GM12801 (cell line): ENCODE data around the gene SAXO1.

Source experiments
- TF ChIP-seq, protein P1 (sequence below): IDR thresholded peaks from one replicate; pipeline ENCODE4 v1.5.1; 2011; ENCODE audit warnings: control low read depth; ENCODE audit not compliant: insufficient read length; ENCODE audit errors: extremely low read depth

SAXO1 gene

DNA sequence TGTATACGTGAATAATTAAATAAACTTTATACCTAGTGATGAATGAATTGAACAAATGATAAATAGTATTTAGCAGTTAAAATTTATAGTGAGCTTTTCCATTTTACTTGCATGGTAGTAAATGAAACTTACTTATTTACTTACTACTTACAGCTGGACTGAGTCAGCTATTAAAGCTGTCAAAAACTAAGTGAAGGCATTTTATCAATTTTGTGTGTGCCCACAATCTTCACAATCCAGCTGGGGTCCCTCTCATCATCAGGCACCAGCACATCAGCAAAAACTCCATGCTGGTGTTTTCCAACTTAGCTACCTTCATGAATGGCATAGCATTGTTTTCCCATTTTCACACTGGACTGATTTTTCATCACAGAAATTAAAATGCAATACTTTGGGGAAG, 81.1 kb downstream of the SAXO1 start:
- TF ChIP-seq, protein P1, sequence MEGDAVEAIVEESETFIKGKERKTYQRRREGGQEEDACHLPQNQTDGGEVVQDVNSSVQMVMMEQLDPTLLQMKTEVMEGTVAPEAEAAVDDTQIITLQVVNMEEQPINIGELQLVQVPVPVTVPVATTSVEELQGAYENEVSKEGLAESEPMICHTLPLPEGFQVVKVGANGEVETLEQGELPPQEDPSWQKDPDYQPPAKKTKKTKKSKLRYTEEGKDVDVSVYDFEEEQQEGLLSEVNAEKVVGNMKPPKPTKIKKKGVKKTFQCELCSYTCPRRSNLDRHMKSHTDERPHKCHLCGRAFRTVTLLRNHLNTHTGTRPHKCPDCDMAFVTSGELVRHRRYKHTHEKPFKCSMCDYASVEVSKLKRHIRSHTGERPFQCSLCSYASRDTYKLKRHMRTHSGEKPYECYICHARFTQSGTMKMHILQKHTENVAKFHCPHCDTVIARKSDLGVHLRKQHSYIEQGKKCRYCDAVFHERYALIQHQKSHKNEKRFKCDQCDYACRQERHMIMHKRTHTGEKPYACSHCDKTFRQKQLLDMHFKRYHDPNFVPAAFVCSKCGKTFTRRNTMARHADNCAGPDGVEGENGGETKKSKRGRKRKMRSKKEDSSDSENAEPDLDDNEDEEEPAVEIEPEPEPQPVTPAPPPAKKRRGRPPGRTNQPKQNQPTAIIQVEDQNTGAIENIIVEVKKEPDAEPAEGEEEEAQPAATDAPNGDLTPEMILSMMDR = no peak

DNA sequence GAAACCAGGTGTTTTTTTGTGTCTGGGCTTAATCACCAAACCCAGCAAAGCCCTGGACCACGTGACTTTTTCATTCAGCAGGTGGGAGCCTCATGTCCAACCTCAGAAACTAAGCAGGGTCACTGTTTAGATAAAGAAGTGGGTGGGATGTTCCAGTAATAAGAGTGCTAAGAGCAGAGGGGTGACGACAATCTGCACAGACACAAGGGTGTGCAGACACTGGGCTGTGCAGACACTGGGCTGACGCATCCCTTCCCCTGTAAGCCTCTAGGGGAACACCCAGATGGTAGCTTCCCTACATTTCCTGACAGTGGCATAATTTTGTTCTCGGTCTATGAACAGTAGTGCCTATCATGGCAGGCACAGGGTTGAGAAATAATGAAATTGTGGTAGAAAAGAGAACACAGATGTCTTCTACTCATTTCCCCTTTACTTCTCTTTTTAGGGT, 85.1 kb downstream of the SAXO1 start:
- TF ChIP-seq, protein P1 = no peak

DNA sequence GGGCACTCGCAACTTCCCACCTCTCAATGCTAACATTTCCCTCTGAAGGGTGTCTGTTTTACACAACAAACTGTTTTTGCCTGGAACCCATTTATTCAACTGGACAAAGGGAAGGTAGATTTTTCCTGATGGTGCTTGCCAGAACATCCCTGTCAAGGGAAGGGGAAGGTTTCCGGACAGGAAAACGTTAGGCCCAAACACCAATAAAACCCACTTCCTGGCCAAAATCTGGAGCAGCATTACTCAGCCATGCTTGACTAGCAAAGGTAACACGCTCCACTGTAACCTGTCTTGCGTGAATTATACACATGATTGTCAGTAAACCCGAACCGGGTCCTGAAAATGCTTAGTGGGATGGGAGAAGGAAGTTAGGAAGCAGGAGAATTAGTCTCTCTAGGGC, 90.2 kb downstream of the SAXO1 start:
- TF ChIP-seq, protein P1 = no peak

DNA sequence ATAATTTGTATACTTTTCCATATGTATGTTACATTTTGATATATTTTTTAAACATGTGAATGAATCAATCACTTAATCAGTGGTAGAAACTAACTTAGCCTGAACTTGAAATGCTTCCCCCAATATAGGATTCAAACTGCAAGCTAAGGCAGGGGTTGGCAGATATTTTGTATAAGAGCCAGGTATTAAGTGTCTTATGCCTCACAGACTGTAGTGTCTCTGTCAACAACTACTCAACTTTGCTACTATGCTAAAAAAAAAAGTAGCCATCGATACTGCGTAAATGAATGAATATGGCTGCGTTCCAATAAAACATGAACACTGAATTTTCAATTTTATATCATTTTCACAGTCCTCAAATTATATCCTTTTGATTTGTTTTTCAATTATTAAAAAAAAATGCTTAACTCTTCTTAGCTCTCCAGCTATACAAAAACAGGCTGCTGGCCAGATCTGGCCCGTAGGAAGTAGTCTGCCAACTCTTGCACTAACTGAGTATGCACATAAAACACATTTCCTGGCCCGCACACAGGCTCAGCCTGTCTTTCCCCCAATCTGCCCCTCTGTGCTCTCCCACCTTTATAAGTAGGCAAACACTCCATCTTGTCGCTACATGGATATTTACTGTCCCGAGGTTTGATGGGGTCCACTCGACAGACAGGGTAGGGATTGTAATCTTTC, 91.8 kb downstream of the SAXO1 start:
- TF ChIP-seq, protein P1 = no peak

DNA sequence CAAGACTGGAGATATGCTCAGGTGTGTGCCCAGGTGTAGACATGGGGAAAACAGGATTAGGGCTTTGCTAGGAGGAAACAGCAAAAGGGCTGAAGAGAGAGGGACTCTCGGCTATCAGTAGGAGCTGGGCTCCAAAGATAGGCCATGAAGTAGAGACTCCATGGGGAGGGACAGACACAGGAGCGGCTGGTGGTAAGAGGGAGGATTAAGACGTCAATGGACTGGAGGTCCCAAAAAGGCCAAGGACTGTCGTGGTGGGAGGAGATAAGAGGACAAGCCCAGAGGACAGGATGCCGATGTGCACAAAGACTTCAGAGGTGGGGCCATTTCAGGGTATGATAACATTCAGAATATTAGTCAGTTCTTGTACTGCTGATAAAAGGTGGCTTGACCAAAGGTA, 93.1 kb downstream of the SAXO1 start:
- TF ChIP-seq, protein P1 = no peak

DNA sequence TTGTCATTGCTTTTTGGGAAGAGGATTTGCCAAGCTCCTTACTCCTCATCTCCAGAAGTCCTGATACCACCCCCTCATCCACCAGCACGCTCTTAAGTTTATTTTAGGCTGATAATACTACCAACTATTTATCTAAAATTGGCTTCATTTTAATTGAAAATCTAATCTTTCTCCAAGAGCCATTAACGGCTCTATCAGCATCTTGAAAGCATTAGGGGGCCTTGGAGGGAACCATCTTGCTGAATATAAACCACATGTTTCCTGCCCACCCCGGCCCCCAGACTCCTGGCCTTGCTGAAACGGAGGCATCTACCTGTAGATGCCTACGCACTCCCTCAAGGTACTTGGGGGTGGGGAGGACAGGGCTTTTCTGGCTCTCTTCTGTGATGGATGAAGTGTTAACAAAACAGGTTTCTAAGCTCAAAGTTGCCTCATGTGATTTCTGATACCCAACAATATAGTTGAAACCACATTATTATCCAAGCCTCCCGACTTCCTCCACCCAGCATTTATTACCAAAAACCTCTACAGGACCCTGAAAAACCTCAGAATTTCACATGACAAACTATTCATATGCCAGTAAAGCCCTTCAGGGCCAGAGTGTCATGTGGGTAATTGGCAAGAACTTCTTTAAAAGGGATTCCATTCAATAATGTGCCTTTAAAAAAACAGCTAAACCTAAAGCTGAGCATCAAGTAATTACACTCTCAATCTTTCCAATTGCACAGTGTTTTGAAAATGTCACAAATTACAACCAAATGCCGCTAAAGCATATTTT, 96.7 kb downstream of the SAXO1 start:
- TF ChIP-seq, protein P1 = no peak

DNA sequence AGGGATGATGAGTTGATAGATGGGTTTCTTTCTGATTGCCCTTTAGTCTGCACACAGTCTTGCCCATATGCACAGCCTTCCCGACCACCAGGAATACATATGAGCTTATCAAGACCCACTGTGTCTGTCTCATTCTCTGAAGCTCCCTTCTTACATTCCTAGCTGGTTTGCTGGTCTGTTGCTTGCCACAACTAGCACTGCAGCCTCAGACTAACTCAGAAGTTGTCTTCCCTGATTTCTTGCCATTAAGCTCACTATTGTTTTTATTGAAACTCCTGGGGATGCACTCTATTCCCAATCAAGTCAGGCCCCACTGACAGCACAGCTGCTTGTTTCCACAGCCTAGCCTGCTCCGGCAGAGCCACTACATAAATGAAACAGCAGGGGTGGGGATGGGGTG, 97.5 kb downstream of the SAXO1 start:
- TF ChIP-seq, protein P1 = no peak
